ENCODE data around the gene WDR86. TPM values are rescaled to one million over a fixed set of nuclear protein-coding genes. Genes with fewer than 3 reads are reported as not detected.

Gene WDR86
- total RNA-seq, 4 donors from 2014 or later: 8.3 to 51.2 (median 15.6) TPM

DNA sequence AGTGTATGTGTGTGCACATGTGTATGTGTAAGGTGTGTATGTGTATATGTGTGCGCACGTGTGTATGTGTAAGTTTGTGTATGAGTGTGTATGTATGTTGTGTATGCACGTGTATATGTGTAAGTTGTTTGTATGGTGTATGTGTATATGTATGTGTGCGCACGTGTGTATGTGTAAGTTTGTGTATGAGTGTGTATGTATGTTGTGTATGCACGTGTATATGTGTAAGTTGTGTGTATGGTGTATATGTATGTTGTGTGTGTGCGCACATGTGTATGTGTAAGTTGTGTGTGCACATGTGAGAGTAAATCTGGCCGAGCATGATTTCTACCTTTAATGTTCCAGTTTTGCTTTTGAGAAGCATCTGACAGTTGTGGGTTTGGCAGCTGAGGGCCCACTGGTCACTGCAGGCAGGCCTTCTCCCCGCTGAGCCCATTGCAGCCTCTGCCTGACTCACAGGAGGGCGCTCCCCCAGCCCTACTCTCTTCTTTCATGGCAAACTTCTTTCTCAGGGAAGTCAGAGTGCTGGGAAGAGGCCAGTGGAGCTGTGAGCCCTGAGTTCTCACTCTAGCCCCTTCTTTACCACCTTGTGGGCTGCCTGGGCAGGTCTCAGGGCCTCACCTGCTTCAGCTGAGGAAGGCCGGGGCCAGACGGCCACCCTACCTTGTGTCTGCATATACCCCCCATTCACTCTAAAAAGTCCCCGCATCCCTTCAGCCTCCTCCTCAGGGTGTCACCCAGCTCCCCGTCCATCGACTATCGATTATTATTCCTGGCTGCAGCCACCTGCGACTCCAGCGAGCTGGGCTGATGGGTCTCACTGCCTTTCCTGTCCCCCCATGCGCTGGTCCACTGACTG is 11.2 kb downstream of the WDR86 start:
- TF ChIP-seq, protein P1, sequence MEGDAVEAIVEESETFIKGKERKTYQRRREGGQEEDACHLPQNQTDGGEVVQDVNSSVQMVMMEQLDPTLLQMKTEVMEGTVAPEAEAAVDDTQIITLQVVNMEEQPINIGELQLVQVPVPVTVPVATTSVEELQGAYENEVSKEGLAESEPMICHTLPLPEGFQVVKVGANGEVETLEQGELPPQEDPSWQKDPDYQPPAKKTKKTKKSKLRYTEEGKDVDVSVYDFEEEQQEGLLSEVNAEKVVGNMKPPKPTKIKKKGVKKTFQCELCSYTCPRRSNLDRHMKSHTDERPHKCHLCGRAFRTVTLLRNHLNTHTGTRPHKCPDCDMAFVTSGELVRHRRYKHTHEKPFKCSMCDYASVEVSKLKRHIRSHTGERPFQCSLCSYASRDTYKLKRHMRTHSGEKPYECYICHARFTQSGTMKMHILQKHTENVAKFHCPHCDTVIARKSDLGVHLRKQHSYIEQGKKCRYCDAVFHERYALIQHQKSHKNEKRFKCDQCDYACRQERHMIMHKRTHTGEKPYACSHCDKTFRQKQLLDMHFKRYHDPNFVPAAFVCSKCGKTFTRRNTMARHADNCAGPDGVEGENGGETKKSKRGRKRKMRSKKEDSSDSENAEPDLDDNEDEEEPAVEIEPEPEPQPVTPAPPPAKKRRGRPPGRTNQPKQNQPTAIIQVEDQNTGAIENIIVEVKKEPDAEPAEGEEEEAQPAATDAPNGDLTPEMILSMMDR (IDR thresholded peaks at IDR 0.05; ENCODE audit: low read depth): no peak

DNA sequence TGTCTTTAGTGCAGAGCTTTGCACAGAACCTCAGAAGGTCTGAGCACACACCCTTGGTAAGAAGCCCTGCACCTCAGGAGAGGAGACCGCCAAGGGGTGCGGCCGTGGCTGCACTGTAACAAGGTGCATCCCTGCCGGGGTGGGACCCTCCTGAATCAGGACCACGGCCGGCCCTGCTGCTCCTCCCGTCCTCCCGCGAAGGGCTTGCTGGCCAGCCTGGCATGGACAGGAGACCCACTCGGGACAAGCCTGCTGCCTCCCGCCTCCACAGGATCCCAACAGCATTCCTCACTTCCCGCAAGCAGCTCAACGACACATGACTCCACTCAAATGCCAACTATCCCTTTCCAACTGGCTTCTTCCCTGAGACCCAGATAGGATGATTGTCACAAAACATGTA is 12.8 kb downstream of the WDR86 start:
- TF ChIP-seq, protein P1 (IDR thresholded peaks at IDR 0.05; ENCODE audit: low read depth): no peak

DNA sequence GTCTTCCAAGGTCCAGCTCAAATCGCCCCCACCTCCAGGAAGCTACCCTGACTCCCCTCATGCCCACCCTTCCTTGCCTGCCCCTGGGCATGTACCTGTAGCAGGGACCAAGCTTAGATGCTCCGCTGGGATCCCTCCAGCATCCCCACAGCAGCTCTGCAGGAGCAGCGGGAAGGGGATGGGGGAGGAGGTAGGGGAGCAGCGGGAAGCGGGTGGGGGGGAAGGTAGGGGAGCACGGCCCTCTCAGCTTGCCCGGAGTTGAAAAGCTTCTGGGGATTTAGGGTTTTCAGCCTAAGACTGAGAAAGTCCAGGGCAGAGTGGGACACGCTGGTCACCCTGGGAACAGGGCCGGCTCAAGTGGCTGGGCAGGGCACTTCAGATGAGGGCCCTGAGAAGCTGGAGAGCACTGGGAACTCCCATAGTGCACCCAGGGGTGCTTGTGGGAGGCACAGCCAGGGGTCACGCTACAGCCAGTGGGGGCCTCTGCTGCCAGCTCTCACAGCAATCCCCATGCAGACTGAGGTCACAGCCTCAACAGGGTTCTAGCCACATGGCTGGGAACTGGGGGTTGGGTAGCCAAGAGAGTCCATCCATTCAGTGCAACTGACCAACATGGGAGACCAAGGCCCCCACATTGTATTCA is 13.4 kb downstream of the WDR86 start:
- TF ChIP-seq, protein P1 (IDR thresholded peaks at IDR 0.05; ENCODE audit: low read depth): no peak

DNA sequence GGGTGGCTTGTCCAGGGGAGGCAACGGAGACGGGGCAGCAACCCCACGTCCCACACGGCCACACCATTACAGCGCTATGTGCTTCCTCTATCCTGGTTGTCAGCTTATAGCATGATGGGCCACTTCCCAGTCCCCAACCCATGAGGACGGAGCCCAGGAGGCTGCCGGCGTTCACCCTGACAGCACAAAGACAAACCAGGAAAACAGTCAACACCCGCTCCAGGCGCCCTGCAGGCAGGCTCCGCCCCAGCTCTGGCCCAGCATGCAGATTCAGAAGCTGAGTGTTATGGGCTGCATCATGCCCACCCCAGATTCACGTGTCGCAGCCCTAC is 14.8 kb downstream of the WDR86 start:
- TF ChIP-seq, protein P1 (IDR thresholded peaks at IDR 0.05; ENCODE audit: low read depth): no peak

DNA sequence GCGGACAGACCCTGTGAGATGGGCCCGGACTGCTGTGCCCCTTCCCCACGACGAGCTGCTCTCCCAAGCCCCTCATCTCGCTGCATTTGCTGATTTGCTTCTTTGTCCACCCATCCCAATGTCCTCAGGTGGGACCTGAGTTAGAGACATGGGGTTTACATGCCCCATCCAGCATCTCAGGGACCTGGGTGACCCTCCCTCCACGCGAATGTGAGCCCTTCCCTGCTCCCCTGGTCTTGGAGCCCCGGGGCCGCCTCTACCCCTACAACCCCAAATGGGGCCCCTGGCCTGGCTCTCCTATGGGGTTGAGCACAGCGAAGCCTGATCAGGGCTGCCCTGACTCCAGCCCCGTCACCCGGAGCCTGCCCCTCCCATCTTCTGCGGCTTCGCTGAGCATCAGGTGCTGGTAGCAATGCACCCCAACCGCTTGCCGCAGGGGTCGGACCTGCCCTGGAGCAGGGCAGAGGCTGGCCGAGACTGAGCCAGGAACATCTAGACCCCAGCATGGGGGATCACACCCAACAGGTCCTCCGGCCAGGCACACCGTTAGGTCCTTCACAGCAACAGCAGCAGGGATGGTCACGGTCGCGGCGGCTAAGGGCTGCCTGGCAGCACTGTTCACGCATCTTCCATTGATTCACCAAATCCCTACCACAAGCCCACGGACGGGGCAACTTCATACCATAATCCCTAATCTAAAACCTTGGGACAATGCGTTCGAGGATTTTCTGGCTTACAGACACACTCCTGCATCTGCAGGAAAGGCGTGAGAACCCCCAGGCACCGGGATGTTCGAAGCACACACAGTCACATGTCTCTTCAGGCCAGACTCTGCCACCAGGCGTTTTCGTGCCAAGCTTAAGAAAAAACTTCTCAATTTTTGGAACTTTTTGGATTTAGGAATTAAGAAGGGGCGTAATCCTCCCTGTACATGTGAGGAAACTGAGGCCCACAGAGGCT is 15.5 kb downstream of the WDR86 start:
- TF ChIP-seq, protein P1 (IDR thresholded peaks at IDR 0.05; ENCODE audit: low read depth): no peak

DNA sequence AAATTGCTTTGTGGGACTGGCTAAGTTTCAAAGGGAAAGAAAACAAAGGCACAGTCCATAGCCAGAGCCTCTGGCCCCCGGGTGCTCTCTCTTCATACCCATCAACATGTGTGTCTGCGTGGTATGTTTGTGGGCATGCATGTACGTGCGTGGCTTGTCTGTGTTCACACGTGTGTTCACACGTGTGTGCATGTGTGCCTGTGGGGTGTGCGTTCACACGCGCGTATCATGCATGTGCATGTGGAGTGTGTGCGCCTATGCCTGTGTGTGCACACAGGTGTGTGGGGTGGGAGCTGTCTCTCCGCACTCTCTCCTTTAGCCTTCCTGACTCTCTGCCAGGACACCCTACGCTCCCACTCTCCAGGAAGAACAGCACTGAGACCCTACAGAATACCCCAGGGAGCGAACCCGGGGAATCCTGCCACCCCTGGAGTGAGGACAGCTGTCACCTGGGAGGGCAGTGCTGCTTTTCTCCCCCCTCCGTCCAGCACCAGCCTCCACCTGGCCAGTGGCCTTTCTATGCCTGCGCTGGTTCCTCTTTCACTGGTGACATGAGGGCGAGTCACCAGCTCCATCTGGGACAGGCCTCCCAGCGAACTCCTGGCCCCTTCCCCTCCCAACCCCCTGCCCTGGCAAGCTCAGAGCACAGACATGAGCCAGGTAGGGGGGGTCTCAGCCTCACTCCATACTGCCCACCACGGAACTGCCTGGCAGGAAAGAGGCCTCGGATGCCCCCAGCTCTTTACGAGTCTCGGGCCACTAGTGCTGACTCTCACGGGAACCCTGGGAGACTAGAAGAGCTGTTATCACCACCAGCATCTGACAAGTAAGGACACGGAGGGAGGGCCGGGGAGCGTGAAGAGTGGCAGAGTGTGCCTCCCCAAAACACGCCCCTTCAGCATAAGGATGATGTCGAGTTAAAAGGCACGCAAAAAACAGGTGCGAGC is 16.5 kb downstream of the WDR86 start:
- TF ChIP-seq, protein P1 (IDR thresholded peaks at IDR 0.05; ENCODE audit: low read depth): no peak

All from subcutaneous adipose tissue (tissue), 4 donors.